NCI-H345 treated with DMSO at 0.1 percent for 48 hours (cell line): Measurements from ENCODE around the gene USP5.
"Not testable (repeated sequence)": the region's sequence is repeated elsewhere in the genome, so short reads cannot be mapped to it uniquely, and the experiment has no call there.

Experiments used
- DNase-seq: peaks from one replicate; lab custom pipeline; 2025; ENCODE audit not compliant: unreplicated experiment; lab: John Stamatoyannopoulos, UW

The USP5 gene

GRCh38 chr12:6863033-6863432 lies 11.1 kb downstream of the USP5 start:
- DNase-seq: no peak

- DNase-seq: no peak
These were observed 11.8 kb downstream of the USP5 start for GRCh38 chr12:6863586-6864321.

GRCh38 chr12:6865307-6865706 lies 13.4 kb downstream of the USP5 start:
- DNase-seq: not testable (repeated sequence)

- DNase-seq: no peak
These were observed 14.4 kb downstream of the USP5 start for GRCh38 chr12:6866163-6866919.

GRCh38 chr12:6866920-6867412 lies 15.0 kb downstream of the USP5 start:
- no peak for DNase-seq

- peak; percentile 41 for DNase-seq
These were observed 15.7 kb downstream of the USP5 start, which contains the start of gene TPI1 for GRCh38 chr12:6867413-6868210. TPI1 (plus strand) TSS chr12:6867531; CDS start chr12:6867567, 36 bp downstream.

GRCh38 chr12:6868211-6869048 lies 16.5 kb downstream of the USP5 start:
- DNase-seq: no peak

GRCh38 chr12:6869049-6870021 lies 17.4 kb downstream of the USP5 start:
- peak; percentile 20 for DNase-seq

GRCh38 chr12:6870304-6870703 lies 18.4 kb downstream of the USP5 start:
- not testable (repeated sequence) for DNase-seq

GRCh38 chr12:6871052-6871957 lies 19.4 kb downstream of the USP5 start:
- peak; percentile 24 for DNase-seq

- DNase-seq: peak; percentile 47
These were observed 20.4 kb downstream of the USP5 start for GRCh38 chr12:6872073-6873048.

GRCh38 chr12:6873094-6874014 lies 21.4 kb downstream of the USP5 start, which contains the start of gene SPSB2:
SPSB2 (minus strand) TSS chr12:6873303; CDS start chr12:6872901, 402 bp downstream.
- peak; percentile 92 for DNase-seq

- DNase-seq: not testable (repeated sequence)
These were observed 22.0 kb downstream of the USP5 start for GRCh38 chr12:6874015-6874368.

GRCh38 chr12:6879824-6880223 lies 27.9 kb downstream of the USP5 start:
- not testable (repeated sequence) for DNase-seq

- DNase-seq: no peak
These were observed 31.3 kb downstream of the USP5 start for GRCh38 chr12:6883252-6883651.

GRCh38 chr12:6883683-6884082 lies 31.7 kb downstream of the USP5 start:
- no peak for DNase-seq
